Neuronal stem cell (in vitro differentiated cells): Measurements from ENCODE around the gene SPATA13.

Experiments used
- DNase-seq: peaks from one replicate; pipeline ENCODE4 v3.0.0-alpha.2; 2013; ENCODE audit warnings: low spot score
- H2AFZ ChIP-seq: one replicate; pipeline ENCODE4 v1.6.1; 2013; ENCODE audit warnings: mild to moderate bottlenecking, low read length, inconsistent platforms
- H2AK5ac ChIP-seq: 2 replicates; pipeline ENCODE4 v1.6.1; 2013; ENCODE audit warnings: low read depth, mild to moderate bottlenecking, inconsistent platforms, low read length, moderate library complexity, mixed read lengths
- H2BK120ac ChIP-seq: 2 replicates; pipeline ENCODE4 v1.6.1; 2013; ENCODE audit warnings: low read depth, mild to moderate bottlenecking, inconsistent platforms, low read length, moderate library complexity, mixed read lengths
- H2BK12ac ChIP-seq: one replicate; pipeline ENCODE4 v1.6.1; 2013; ENCODE audit warnings: low read length, inconsistent platforms
- H2BK15ac ChIP-seq: 2 replicates; pipeline ENCODE4 v1.6.1; 2013; ENCODE audit warnings: mild to moderate bottlenecking, low read length, inconsistent platforms, mixed read lengths
- H2BK5ac ChIP-seq: one replicate; pipeline ENCODE4 v1.6.1; 2013; ENCODE audit warnings: inconsistent platforms, mild to moderate bottlenecking, low read length, moderate library complexity
- H3K14ac ChIP-seq: one replicate; pipeline ENCODE4 v1.6.1; 2013; ENCODE audit warnings: low read length, inconsistent platforms
- H3K18ac ChIP-seq: 2 replicates; pipeline ENCODE4 v1.6.1; 2013; ENCODE audit warnings: low read length, inconsistent platforms
- H3K23ac ChIP-seq: 2 replicates; pipeline ENCODE4 v1.6.1; 2013; ENCODE audit warnings: low read depth, mild to moderate bottlenecking, mixed read lengths, low read length, inconsistent platforms; ENCODE audit not compliant: poor library complexity
- H3K27ac ChIP-seq: replicated peaks from 3 replicates; pipeline ENCODE4 v1.5.1; 2013; ENCODE audit warnings: low read length, inconsistent platforms
- H3K27me3 ChIP-seq, 3 experiments: 2 replicates each; pipeline ENCODE4 v1.6.1; 2013; ENCODE audit warnings: low read length in 3 of 3, mild to moderate bottlenecking in 2 of 3, inconsistent platforms in 1 of 3, low read depth in 1 of 3, mixed read lengths in 1 of 3, moderate library complexity in 1 of 3; ENCODE audit not compliant: control insufficient read depth in 3 of 3, insufficient read depth in 3 of 3
- H3K36me3 ChIP-seq, 2 donors: replicated peaks in 1 of 2; 2 replicates each; pipeline ENCODE4 v1.6.1; 2013; ENCODE audit warnings: low read length in 2 of 2; ENCODE audit not compliant: control insufficient read depth in 2 of 2, insufficient read depth in 2 of 2
- H3K4ac ChIP-seq: 2 replicates; pipeline ENCODE4 v1.6.1; 2013; ENCODE audit warnings: inconsistent platforms, mild to moderate bottlenecking, low read length, moderate library complexity
- H3K4me1 ChIP-seq, 2 donors: 1 replicate in 1 of 2; 2 replicates in 1 of 2; pipeline ENCODE4 v1.6.1; 2013; ENCODE audit warnings: low read length in 2 of 2, low read depth in 1 of 2; ENCODE audit not compliant: control insufficient read depth in 2 of 2, insufficient read depth in 1 of 2
- H3K4me2 ChIP-seq: one replicate; pipeline ENCODE4 v1.6.1; 2013; ENCODE audit warnings: mild to moderate bottlenecking, low read length, inconsistent platforms; ENCODE audit not compliant: insufficient read depth, poor library complexity, severe bottlenecking
- H3K4me3 ChIP-seq, 2 donors: 2 replicates each; pipeline ENCODE4 v1.5.1; 2013; ENCODE audit warnings: low read length in 2 of 2, mild to moderate bottlenecking in 2 of 2, inconsistent platforms in 1 of 2, moderate library complexity in 1 of 2
- H3K79me1 ChIP-seq: one replicate; pipeline ENCODE4 v1.6.1; 2013; ENCODE audit warnings: low read depth, mild to moderate bottlenecking, inconsistent platforms, low read length, moderate library complexity
- H3K9ac ChIP-seq: one replicate; pipeline ENCODE4 v1.6.1; 2013; ENCODE audit warnings: mild to moderate bottlenecking, low read depth, low read length, inconsistent platforms; ENCODE audit not compliant: poor library complexity
- H3K9me3 ChIP-seq, 2 donors: replicated peaks in 1 of 2; 2 replicates each; pipeline versions ENCODE3 to v1.6.1; 2013; ENCODE audit warnings: low read length in 2 of 2, mild to moderate bottlenecking in 2 of 2, inconsistent platforms in 1 of 2, low read depth in 1 of 2, mixed read lengths in 1 of 2, moderate library complexity in 1 of 2; ENCODE audit not compliant: control insufficient read depth in 2 of 2, insufficient read depth in 1 of 2
- H4K8ac ChIP-seq: one replicate; pipeline ENCODE4 v1.6.1; 2013; ENCODE audit warnings: low read depth, mild to moderate bottlenecking, inconsistent platforms, low read length, moderate library complexity
- H4K91ac ChIP-seq: one replicate; pipeline ENCODE4 v1.6.1; 2013; ENCODE audit warnings: low read length, low read depth, mild to moderate bottlenecking, inconsistent platforms; ENCODE audit not compliant: poor library complexity
- WGBS, 2 donors: extraction: QIAGEN DNeasy Blood & Tissue Kit; methylation state at CpG; one replicate each; pipeline ENCODE4 v1.1.7; 2013; ENCODE audit warnings: missing lambda C conversion rate in 2 of 2, mixed read lengths in 1 of 2; ENCODE audit not compliant: insufficient read length in 2 of 2, insufficient replicate concordance in 1 of 2; ENCODE audit errors: extremely low coverage in 2 of 2; 5-methylcytosine and 5-hydroxymethylcytosine counted together

Gene SPATA13

GRCh38 chr13:24282256-24282655, 121.7 kb downstream of the SPATA13 start:
- no peak overlapping the region for H4K91ac ChIP-seq
- H2BK12ac ChIP-seq, result no peak overlapping the region
- no peak overlapping the region for H4K8ac ChIP-seq
- no peak overlapping the region for H2BK5ac ChIP-seq
- no peak for DNase-seq
- no peak overlapping the region for H3K9ac ChIP-seq
- H2AFZ ChIP-seq, result no peak overlapping the region
- no peak overlapping the region for H3K27ac ChIP-seq
- H3K14ac ChIP-seq, result no peak overlapping the region
- H3K18ac ChIP-seq, result no peak overlapping the region
- no peak overlapping the region for H2BK15ac ChIP-seq
- no peaks in the 10 kb centered on the region for H3K27me3 ChIP-seq
- H2BK120ac ChIP-seq, result no peak overlapping the region
- no CpG with 5 or more reads among the region's 4 CpGs for WGBS, 2 donors
- no peak overlapping the region for H3K4ac ChIP-seq
- no peak overlapping the region for H3K4me3 ChIP-seq
- H2AK5ac ChIP-seq, result no peak overlapping the region
- H3K4me1 ChIP-seq, result peaks cover 0 to 4% of the 10 kb centered on the region in 2 donors
- H3K4me2 ChIP-seq, result no peak overlapping the region
- peaks cover 1% of the 10 kb centered on the region for H3K79me1 ChIP-seq
- H3K23ac ChIP-seq, result no peak overlapping the region
- no peaks in the 10 kb centered on the region for H3K9me3 ChIP-seq
- H3K36me3 ChIP-seq, result peaks cover 12 to 73% of the 10 kb centered on the region in 2 donors

DNA sequence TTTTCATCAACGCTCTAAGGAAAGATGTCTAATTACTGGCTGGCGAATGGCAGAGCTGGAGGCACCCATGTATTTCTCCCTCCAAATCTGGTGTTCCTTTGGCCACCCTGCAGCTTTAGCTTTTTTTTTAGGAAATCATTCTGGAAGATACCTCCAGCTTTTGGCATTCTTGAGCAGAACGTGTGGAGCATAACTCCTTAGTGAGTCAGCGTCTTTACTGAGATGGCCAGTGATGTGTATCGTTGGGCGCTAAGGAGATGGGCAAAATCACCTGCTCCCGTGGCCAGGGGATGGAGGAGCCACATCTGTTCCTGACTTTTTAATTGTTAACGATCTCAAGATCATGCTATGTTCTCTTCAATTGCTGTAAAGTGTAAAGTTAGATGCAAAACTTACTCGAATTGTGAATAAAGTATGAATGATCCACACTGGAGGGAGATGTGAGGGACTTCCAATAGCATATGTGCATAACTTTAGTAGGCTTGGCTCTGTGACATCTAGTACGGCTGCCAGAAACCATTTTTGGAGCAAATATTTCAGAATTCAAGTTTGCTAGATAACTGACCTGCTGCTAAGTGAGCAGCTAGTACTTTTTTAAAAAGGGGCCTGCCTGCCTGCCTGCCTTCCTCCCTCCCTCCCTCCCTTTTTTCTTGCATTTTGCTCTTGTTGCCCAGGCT, 124.5 kb downstream of the SPATA13 start:
- Histone ChIP-seq H3K23ac (no peak overlapping the region), H3K9me3 (no peaks in the 10 kb centered on the region), H4K91ac (no peak overlapping the region), H2AFZ (no peak overlapping the region), H2BK15ac (no peak overlapping the region), H2BK12ac (no peak overlapping the region), H3K4me2 (no peak overlapping the region), H3K27me3 (no peaks in the 10 kb centered on the region), H3K9ac (no peak overlapping the region), H3K14ac (no peak overlapping the region), H2BK120ac (no peak overlapping the region), H3K18ac (no peak overlapping the region), H4K8ac (no peak overlapping the region), H3K36me3 (peaks cover 18 to 98% of the 10 kb centered on the region in 2 donors), H3K4me3 (no peak overlapping the region), H2AK5ac (no peak overlapping the region), H3K4ac (no peak overlapping the region), H3K27ac (no peak overlapping the region), H3K4me1 (peaks cover 0 to 4% of the 10 kb centered on the region in 2 donors), H3K79me1 (peaks cover 1% of the 10 kb centered on the region), H2BK5ac (no peak overlapping the region)
- WGBS, 2 donors, result no CpG with 5 or more reads among the region's 10 CpGs
- no peak for DNase-seq

DNA sequence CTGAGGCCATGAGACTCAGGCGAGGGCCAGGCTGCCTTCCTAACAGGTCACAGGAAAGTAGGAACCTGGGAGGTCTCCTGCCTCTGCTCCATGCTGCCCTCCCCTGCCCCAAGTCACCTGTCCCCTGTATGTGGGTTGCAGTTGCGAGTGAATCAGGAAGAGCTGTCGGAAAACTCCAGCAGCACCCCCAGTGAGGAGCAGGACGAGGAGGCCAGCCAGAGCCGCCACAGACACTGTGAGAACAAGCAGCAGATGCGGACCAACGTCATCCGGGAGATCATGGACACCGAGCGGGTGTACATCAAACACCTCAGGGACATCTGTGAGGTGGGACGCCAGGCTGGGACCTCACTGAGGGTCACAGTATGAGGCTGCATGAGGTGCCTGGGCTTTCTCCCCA, 126.1 kb downstream of the SPATA13 start:
- no peak for DNase-seq
- no peak overlapping the region for H3K4me2 ChIP-seq
- H3K14ac ChIP-seq, result no peak overlapping the region
- no peak overlapping the region for H3K27ac ChIP-seq
- no peak overlapping the region for H4K8ac ChIP-seq
- H4K91ac ChIP-seq, result no peak overlapping the region
- no peak overlapping the region for H2BK12ac ChIP-seq
- no peaks in the 10 kb centered on the region for H3K9me3 ChIP-seq
- no peak overlapping the region for H2BK5ac ChIP-seq
- H3K4ac ChIP-seq, result no peak overlapping the region
- H3K36me3 ChIP-seq, result peaks cover 30 to 98% of the 10 kb centered on the region in 2 donors
- peak overlapping the region; percentile 31 for H3K23ac ChIP-seq
- H2AFZ ChIP-seq, result no peak overlapping the region
- no peak overlapping the region for H2AK5ac ChIP-seq
- no peak overlapping the region for H3K18ac ChIP-seq
- no peak overlapping the region for H2BK120ac ChIP-seq
- no CpG with 5 or more reads among the region's 11 CpGs for WGBS, 2 donors
- H3K4me3 ChIP-seq, result no peak overlapping the region
- no peaks in the 10 kb centered on the region for H3K27me3 ChIP-seq
- no peak overlapping the region for H3K9ac ChIP-seq
- H3K4me1 ChIP-seq, result no peaks in the 10 kb centered on the region
- peaks cover 1% of the 10 kb centered on the region for H3K79me1 ChIP-seq
- H2BK15ac ChIP-seq, result no peak overlapping the region

GRCh38 chr13:24287748-24288287, 127.3 kb downstream of the SPATA13 start:
- no peak overlapping the region for H2AK5ac ChIP-seq

More at GRCh38 chr13:24287748-24288287, 127.3 kb downstream of the SPATA13 start:
- Histone ChIP-seq H3K18ac (no peak overlapping the region), H3K14ac (no peak overlapping the region), H2BK15ac (no peak overlapping the region), H3K36me3 (peaks cover 36 to 95% of the 10 kb centered on the region in 2 donors), H2AFZ (no peak overlapping the region), H3K27ac (no peak overlapping the region), H4K91ac (no peak overlapping the region), H3K27me3 (no peaks in the 10 kb centered on the region), H3K4ac (no peak overlapping the region), H2BK120ac (no peak overlapping the region), H2BK5ac (no peak overlapping the region), H3K9ac (no peak overlapping the region), H4K8ac (no peak overlapping the region), H3K79me1 (peaks cover 1% of the 10 kb centered on the region), H3K23ac (no peak overlapping the region), H3K4me2 (no peak overlapping the region), H3K4me1 (no peaks in the 10 kb centered on the region), H3K4me3 (no peak overlapping the region), H2BK12ac (no peak overlapping the region), H3K9me3 (no peaks in the 10 kb centered on the region)
- no CpG with 5 or more reads among the region's 8 CpGs for WGBS, 2 donors
- DNase-seq, result no peak
